ENCODE measurements around the gene TRAF3.

TRAF3 gene

DNA sequence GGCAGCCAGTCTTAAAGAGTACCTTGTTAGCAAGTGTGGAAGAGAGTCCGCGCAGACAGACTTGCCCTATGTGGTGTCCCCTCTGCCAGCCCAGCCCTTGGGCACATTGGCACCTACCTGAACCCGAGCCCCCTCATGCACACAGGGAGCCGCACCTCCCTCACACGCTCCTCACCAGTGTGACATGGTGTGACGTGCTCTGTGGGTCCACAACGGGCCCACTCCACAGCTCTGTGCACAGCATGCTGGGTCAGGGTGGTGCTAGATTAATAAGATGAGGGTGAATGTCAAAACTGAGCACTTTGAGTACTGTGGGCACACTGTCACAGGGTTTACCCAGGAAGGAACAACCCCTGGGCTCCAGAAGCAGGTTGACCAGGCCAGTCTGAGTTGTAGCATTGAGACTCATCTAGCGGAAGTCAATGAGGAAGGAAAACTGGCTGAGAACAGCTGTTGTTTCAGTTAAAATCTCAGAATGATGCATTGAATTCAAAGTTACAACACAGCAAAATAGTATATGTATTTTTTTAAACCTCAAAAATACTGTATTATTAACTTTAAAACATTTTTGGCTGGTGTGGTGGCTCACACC is 91.8 kb downstream of the TRAF3 start:
- Histone ChIP-seq H2BK120ac (ENCODE audit: insufficient read depth, low read length, poor library complexity) (no peak overlapping the region), H3K4me3 (ENCODE audit: low read depth, low read length) (peak overlapping the region; percentile 1), H2AFZ (ENCODE audit: insufficient read depth, low read length, poor library complexity) (no peak overlapping the region), H3K79me2 (ENCODE audit: control insufficient read depth, insufficient read depth, low read length, poor library complexity) (no peaks in the 10 kb centered on the region), H3K27ac (ENCODE audit: low read depth, low read length) (no peak overlapping the region), H3K4me2 (ENCODE audit: low read length) (no peak overlapping the region), H3K36me3 (ENCODE audit: control insufficient read depth in 1 of 2, insufficient read depth in 2 of 2, low read length in 2 of 2) (peaks cover 16 to 18% of the 10 kb centered on the region in 2 experiments), H4K12ac (ENCODE audit: low read depth, low read length) (no peak overlapping the region), H3K27me3 (ENCODE audit: insufficient read depth, low read length) (no peaks in the 10 kb centered on the region), H2BK12ac (ENCODE audit: low read length) (no peak overlapping the region), H3K4ac (ENCODE audit: low read depth, low read length) (no peak overlapping the region), H4K8ac (ENCODE audit: low read depth, low read length) (no peak overlapping the region), H2BK5ac (ENCODE audit: low read depth, low read length, poor library complexity) (no peak overlapping the region), H3K9me3 (ENCODE audit: insufficient read depth, low read depth, low read length) (peaks cover 2% of the 10 kb centered on the region), H3K14ac (ENCODE audit: low read length) (no peak overlapping the region), H3K9ac (ENCODE audit: low read length) (no peak overlapping the region), H2AK5ac (ENCODE audit: low read length) (no peak overlapping the region), H3K4me1 (ENCODE audit: control insufficient read depth in 1 of 2, insufficient read depth in 2 of 2, low read length in 2 of 2) (no peaks in the 10 kb centered on the region), H4K91ac (ENCODE audit: low read depth, low read length) (no peak overlapping the region), H3K23ac (ENCODE audit: low read length) (no peak overlapping the region), H3K18ac (ENCODE audit: low read length) (no peak overlapping the region), H3K79me1 (ENCODE audit: low read length) (no peaks in the 10 kb centered on the region)
- WGBS (ENCODE audit: extremely low coverage, insufficient coverage, insufficient read length), result no CpG with 5 or more reads among the region's 8 CpGs
- DNase-seq, result no peak

GRCh38 chr14:102870246-102870645 is 93.0 kb downstream of the TRAF3 start:
- no peak for DNase-seq
- no peak overlapping the region for H3K4me2 ChIP-seq (ENCODE audit: low read length)
- H3K23ac ChIP-seq (ENCODE audit: low read length), result no peak overlapping the region
- no peak overlapping the region for H2BK12ac ChIP-seq (ENCODE audit: low read length)
- H3K9me3 ChIP-seq (ENCODE audit: insufficient read depth, low read depth, low read length), result peaks cover 2% of the 10 kb centered on the region
- no peak overlapping the region for H4K8ac ChIP-seq (ENCODE audit: low read depth, low read length)
- no peak overlapping the region for H3K9ac ChIP-seq (ENCODE audit: low read length)
- H3K4ac ChIP-seq (ENCODE audit: low read depth, low read length), result no peak overlapping the region
- no peak overlapping the region for H4K12ac ChIP-seq (ENCODE audit: low read depth, low read length)
- no peaks in the 10 kb centered on the region for H3K4me1 ChIP-seq (ENCODE audit: control insufficient read depth in 1 of 2, insufficient read depth in 2 of 2, low read length in 2 of 2)
- H3K36me3 ChIP-seq (ENCODE audit: control insufficient read depth in 1 of 2, insufficient read depth in 2 of 2, low read length in 2 of 2), result peaks cover 16 to 20% of the 10 kb centered on the region in 2 experiments
- no peak overlapping the region for H3K14ac ChIP-seq (ENCODE audit: low read length)
- no peak overlapping the region for H2AFZ ChIP-seq (ENCODE audit: insufficient read depth, low read length, poor library complexity)
- H3K18ac ChIP-seq (ENCODE audit: low read length), result no peak overlapping the region
- H2BK5ac ChIP-seq (ENCODE audit: low read depth, low read length, poor library complexity), result no peak overlapping the region
- no peaks in the 10 kb centered on the region for H3K79me2 ChIP-seq (ENCODE audit: control insufficient read depth, insufficient read depth, low read length, poor library complexity)
- WGBS (ENCODE audit: extremely low coverage, insufficient coverage, insufficient read length), result no CpG with 5 or more reads among the region's 21 CpGs
- H4K91ac ChIP-seq (ENCODE audit: low read depth, low read length), result no peak overlapping the region
- no peak overlapping the region for H2BK120ac ChIP-seq (ENCODE audit: insufficient read depth, low read length, poor library complexity)
- no peaks in the 10 kb centered on the region for H3K27me3 ChIP-seq (ENCODE audit: insufficient read depth, low read length)
- H2AK5ac ChIP-seq (ENCODE audit: low read length), result no peak overlapping the region
- no peak overlapping the region for H3K27ac ChIP-seq (ENCODE audit: low read depth, low read length)
- no peak overlapping the region for H3K4me3 ChIP-seq (ENCODE audit: low read depth, low read length)
- H3K79me1 ChIP-seq (ENCODE audit: low read length), result no peaks in the 10 kb centered on the region

GRCh38 chr14:102870994-102871831 is 94.0 kb downstream of the TRAF3 start:
- Histone ChIP-seq H3K4me1 (ENCODE audit: control insufficient read depth in 1 of 2, insufficient read depth in 2 of 2, low read length in 2 of 2) (no peaks in the 10 kb centered on the region), H2AK5ac (ENCODE audit: low read length) (no peak overlapping the region), H3K27ac (ENCODE audit: low read depth, low read length) (no peak overlapping the region), H3K9me3 (ENCODE audit: insufficient read depth, low read depth, low read length) (peaks cover 2% of the 10 kb centered on the region), H3K79me1 (ENCODE audit: low read length) (no peaks in the 10 kb centered on the region), H3K79me2 (ENCODE audit: control insufficient read depth, insufficient read depth, low read length, poor library complexity) (no peaks in the 10 kb centered on the region), H3K4me2 (ENCODE audit: low read length) (no peak overlapping the region), H3K4ac (ENCODE audit: low read depth, low read length) (no peak overlapping the region), H2BK5ac (ENCODE audit: low read depth, low read length, poor library complexity) (no peak overlapping the region), H3K18ac (ENCODE audit: low read length) (no peak overlapping the region), H2BK120ac (ENCODE audit: insufficient read depth, low read length, poor library complexity) (no peak overlapping the region), H3K36me3 (ENCODE audit: control insufficient read depth in 1 of 2, insufficient read depth in 2 of 2, low read length in 2 of 2) (peaks cover 17 to 20% of the 10 kb centered on the region in 2 experiments), H3K9ac (ENCODE audit: low read length) (no peak overlapping the region), H3K23ac (ENCODE audit: low read length) (no peak overlapping the region), H3K27me3 (ENCODE audit: insufficient read depth, low read length) (no peaks in the 10 kb centered on the region), H4K8ac (ENCODE audit: low read depth, low read length) (no peak overlapping the region), H3K4me3 (ENCODE audit: low read depth, low read length) (no peak overlapping the region), H4K91ac (ENCODE audit: low read depth, low read length) (no peak overlapping the region), H4K12ac (ENCODE audit: low read depth, low read length) (no peak overlapping the region), H2AFZ (ENCODE audit: insufficient read depth, low read length, poor library complexity) (no peak overlapping the region), H3K14ac (ENCODE audit: low read length) (no peak overlapping the region), H2BK12ac (ENCODE audit: low read length) (no peak overlapping the region)
- WGBS (ENCODE audit: extremely low coverage, insufficient coverage, insufficient read length), result no CpG with 5 or more reads among the region's 10 CpGs
- DNase-seq, result no peak

DNA sequence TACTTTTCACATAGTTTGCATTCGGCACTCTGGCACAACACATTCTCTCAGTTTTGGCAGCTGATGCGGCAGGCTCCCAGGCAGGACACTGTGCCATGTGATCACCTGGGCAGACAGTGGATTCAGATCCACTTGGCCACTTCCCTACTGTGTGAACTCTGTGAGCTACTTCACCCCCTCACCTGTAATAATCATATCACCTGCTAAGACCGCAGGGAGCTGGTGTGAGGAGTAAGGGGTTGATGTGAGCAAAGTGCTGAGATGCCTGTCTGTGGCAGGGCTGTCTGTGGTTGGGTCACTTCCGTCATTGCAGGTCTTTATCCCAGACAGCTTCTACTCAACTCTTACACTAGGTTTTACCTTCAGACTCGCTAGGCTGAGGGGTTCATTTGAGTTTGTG is 94.8 kb downstream of the TRAF3 start:
- no peak overlapping the region for H3K23ac ChIP-seq (ENCODE audit: low read length)
- H3K27ac ChIP-seq (ENCODE audit: low read depth, low read length), result no peak overlapping the region
- no peak overlapping the region for H3K4me2 ChIP-seq (ENCODE audit: low read length)
- H2AFZ ChIP-seq (ENCODE audit: insufficient read depth, low read length, poor library complexity), result no peak overlapping the region
- H3K9ac ChIP-seq (ENCODE audit: low read length), result no peak overlapping the region
- no peak overlapping the region for H4K91ac ChIP-seq (ENCODE audit: low read depth, low read length)
- peaks cover 2% of the 10 kb centered on the region for H3K9me3 ChIP-seq (ENCODE audit: insufficient read depth, low read depth, low read length)
- H4K8ac ChIP-seq (ENCODE audit: low read depth, low read length), result no peak overlapping the region
- no peak overlapping the region for H3K14ac ChIP-seq (ENCODE audit: low read length)
- no peak overlapping the region for H3K18ac ChIP-seq (ENCODE audit: low read length)
- no peak for DNase-seq
- H4K12ac ChIP-seq (ENCODE audit: low read depth, low read length), result no peak overlapping the region
- no peaks in the 10 kb centered on the region for H3K4me1 ChIP-seq (ENCODE audit: control insufficient read depth in 1 of 2, insufficient read depth in 2 of 2, low read length in 2 of 2)
- no peak overlapping the region for H2AK5ac ChIP-seq (ENCODE audit: low read length)
- H3K36me3 ChIP-seq (ENCODE audit: control insufficient read depth in 1 of 2, insufficient read depth in 2 of 2, low read length in 2 of 2), result peaks cover 22 to 28% of the 10 kb centered on the region in 2 experiments
- no peaks in the 10 kb centered on the region for H3K27me3 ChIP-seq (ENCODE audit: insufficient read depth, low read length)
- H3K4ac ChIP-seq (ENCODE audit: low read depth, low read length), result no peak overlapping the region
- no peaks in the 10 kb centered on the region for H3K79me1 ChIP-seq (ENCODE audit: low read length)
- H2BK120ac ChIP-seq (ENCODE audit: insufficient read depth, low read length, poor library complexity), result no peak overlapping the region
- H3K4me3 ChIP-seq (ENCODE audit: low read depth, low read length), result no peak overlapping the region
- H2BK5ac ChIP-seq (ENCODE audit: low read depth, low read length, poor library complexity), result no peak overlapping the region
- H3K79me2 ChIP-seq (ENCODE audit: control insufficient read depth, insufficient read depth, low read length, poor library complexity), result no peaks in the 10 kb centered on the region
- H2BK12ac ChIP-seq (ENCODE audit: low read length), result no peak overlapping the region
- whole genome bisulfite sequencing (ENCODE audit: extremely low coverage, insufficient coverage, insufficient read length), result no CpG with 5 or more reads among the region's 5 CpGs
